ENCODE results near the gene ABHD4.
"Not testable (repeated sequence)": the region's sequence is repeated elsewhere in the genome, so short reads cannot be mapped to it uniquely, and the experiment has no call there.

Gene ABHD4

GRCh38 chr14:22587247-22587646, 10.9 kb upstream of the ABHD4 start:
- H4K20me1 ChIP-seq (ENCODE audit: insufficient read depth, low read length, poor library complexity, severe bottlenecking), result peaks cover 14% of the 10 kb centered on the region
- peaks cover 58% of the 10 kb centered on the region for H3K79me2 ChIP-seq (ENCODE audit: insufficient read depth, low read length)
- peaks cover 47% of the 10 kb centered on the region for H3K4me1 ChIP-seq (ENCODE audit: insufficient read depth, low read length, poor library complexity, severe bottlenecking)
- peak overlapping the region; percentile 91 for H3K9ac ChIP-seq (ENCODE audit: low read depth, low read length, poor library complexity, severe bottlenecking)
- no peaks in the 10 kb centered on the region for H3K36me3 ChIP-seq (ENCODE audit: insufficient read depth, low read length)
- H3K9me2 ChIP-seq (replicated peaks; ENCODE audit: low read depth, low read length), result no peaks in the 10 kb centered on the region
- peaks cover 8% of the 10 kb centered on the region for H3F3A ChIP-seq (ENCODE audit: low read depth)
- peak overlapping the region; percentile 94 for H3K4me2 ChIP-seq (ENCODE audit: low read depth, low read length, poor library complexity, severe bottlenecking)
- H2AFZ ChIP-seq (ENCODE audit: low read length), result no peak overlapping the region
- TF ChIP-seq CTCF (conservative IDR thresholded peaks at IDR 0.05; ENCODE audit: low read length) (no peak), EZH2phosphoT487 (IDR thresholded peaks at IDR 0.05; ENCODE audit: borderline replicate concordance) (no peak)
- H3K4me3 ChIP-seq (ENCODE audit: low read length, poor library complexity, severe bottlenecking), result peak overlapping the region; percentile 87
- H3K9me3 ChIP-seq (ENCODE audit: insufficient read depth, low read depth, low read length), result no peaks in the 10 kb centered on the region
- H3K27me3 ChIP-seq (ENCODE audit: insufficient read depth, low read length, poor library complexity, severe bottlenecking), result no peaks in the 10 kb centered on the region

GRCh38 chr14:22587677-22588422, 10.2 kb upstream of the ABHD4 start:
- H3K9ac ChIP-seq (ENCODE audit: low read depth, low read length, poor library complexity, severe bottlenecking), result peak overlapping the region; percentile 91

DNA sequence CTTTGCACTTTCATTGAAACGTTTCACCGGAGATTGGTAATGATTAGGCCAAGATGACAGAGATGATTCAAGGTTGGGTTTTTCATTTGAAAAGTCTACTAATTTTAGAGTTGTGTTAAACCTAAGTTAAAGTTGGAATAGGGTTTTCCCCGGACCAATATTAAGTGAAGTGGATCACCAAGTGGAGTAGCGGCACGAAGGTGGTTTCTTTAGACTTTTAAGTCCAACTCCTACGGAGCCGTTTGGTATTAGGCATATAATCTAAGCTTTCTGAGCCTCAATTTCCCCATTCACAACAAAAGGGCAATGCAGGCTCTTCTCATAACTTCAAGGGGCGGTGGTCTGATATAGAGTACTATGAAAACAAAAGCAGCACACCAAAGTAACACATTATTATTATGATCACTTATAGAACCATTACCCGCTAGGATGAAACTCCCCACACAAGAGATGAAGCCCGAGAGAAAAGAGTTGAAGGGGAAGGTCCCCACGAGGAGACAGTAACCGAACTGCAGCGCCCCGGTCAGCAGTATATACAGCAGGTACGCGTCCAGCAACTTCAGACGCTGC, 9.5 kb upstream of the ABHD4 start:
- no peaks in the 10 kb centered on the region for H3K36me3 ChIP-seq (ENCODE audit: insufficient read depth, low read length)
- peak overlapping the region; percentile 47; the same call in 1 of the 2 replicates for H2AFZ ChIP-seq (ENCODE audit: low read length)
- H3K4me3 ChIP-seq (ENCODE audit: low read length, poor library complexity, severe bottlenecking), result peak overlapping the region; percentile 87
- peak overlapping the region; percentile 94 for H3K4me2 ChIP-seq (ENCODE audit: low read depth, low read length, poor library complexity, severe bottlenecking)
- TF ChIP-seq CTCF (conservative IDR thresholded peaks at IDR 0.05; ENCODE audit: low read length) (no peak), EZH2phosphoT487 (IDR thresholded peaks at IDR 0.05; ENCODE audit: borderline replicate concordance) (no peak)
- peaks cover 50% of the 10 kb centered on the region for H3K79me2 ChIP-seq (ENCODE audit: insufficient read depth, low read length)
- peak overlapping the region; percentile 91 for H3K9ac ChIP-seq (ENCODE audit: low read depth, low read length, poor library complexity, severe bottlenecking)
- H3F3A ChIP-seq (ENCODE audit: low read depth), result 0 out of 2 replicates have a peak, but pooled peaks cover 3% of the 10 kb centered on the region
- peaks cover 14% of the 10 kb centered on the region for H4K20me1 ChIP-seq (ENCODE audit: insufficient read depth, low read length, poor library complexity, severe bottlenecking)
- H3K9me3 ChIP-seq (ENCODE audit: insufficient read depth, low read depth, low read length), result no peaks in the 10 kb centered on the region
- H3K9me2 ChIP-seq (replicated peaks; ENCODE audit: low read depth, low read length), result no peaks in the 10 kb centered on the region
- no peaks in the 10 kb centered on the region for H3K27me3 ChIP-seq (ENCODE audit: insufficient read depth, low read length, poor library complexity, severe bottlenecking)
- H3K4me1 ChIP-seq (ENCODE audit: insufficient read depth, low read length, poor library complexity, severe bottlenecking), result peaks cover 39% of the 10 kb centered on the region

More at GRCh38 chr14:22587677-22588422, 10.2 kb upstream of the ABHD4 start:
- H4K20me1 ChIP-seq (ENCODE audit: insufficient read depth, low read length, poor library complexity, severe bottlenecking), result peaks cover 14% of the 10 kb centered on the region
- peak overlapping the region; percentile 87 for H3K4me3 ChIP-seq (ENCODE audit: low read length, poor library complexity, severe bottlenecking)
- not testable (repeated sequence) for H2AFZ ChIP-seq (ENCODE audit: low read length); H3K9me2 ChIP-seq (replicated peaks; ENCODE audit: low read depth, low read length); H3K9me3 ChIP-seq (ENCODE audit: insufficient read depth, low read depth, low read length); H3K27me3 ChIP-seq (ENCODE audit: insufficient read depth, low read length, poor library complexity, severe bottlenecking); H3F3A ChIP-seq (ENCODE audit: low read depth); H3K36me3 ChIP-seq (ENCODE audit: insufficient read depth, low read length)
- H3K4me2 ChIP-seq (ENCODE audit: low read depth, low read length, poor library complexity, severe bottlenecking), result peak overlapping the region; percentile 94
- peaks cover 46% of the 10 kb centered on the region for H3K4me1 ChIP-seq (ENCODE audit: insufficient read depth, low read length, poor library complexity, severe bottlenecking)
- H3K79me2 ChIP-seq (ENCODE audit: insufficient read depth, low read length), result peaks cover 57% of the 10 kb centered on the region
